ENCODE data around the gene DPPA4. TPM values are rescaled to one million over a fixed set of nuclear protein-coding genes. Genes with fewer than 3 reads are reported as not detected.
"Not testable (repeated sequence)": the region's sequence is repeated elsewhere in the genome, so short reads cannot be mapped to it uniquely, and the experiment has no call there.

Gene DPPA4, protein sequence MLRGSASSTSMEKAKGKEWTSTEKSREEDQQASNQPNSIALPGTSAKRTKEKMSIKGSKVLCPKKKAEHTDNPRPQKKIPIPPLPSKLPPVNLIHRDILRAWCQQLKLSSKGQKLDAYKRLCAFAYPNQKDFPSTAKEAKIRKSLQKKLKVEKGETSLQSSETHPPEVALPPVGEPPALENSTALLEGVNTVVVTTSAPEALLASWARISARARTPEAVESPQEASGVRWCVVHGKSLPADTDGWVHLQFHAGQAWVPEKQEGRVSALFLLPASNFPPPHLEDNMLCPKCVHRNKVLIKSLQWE
- not detected for total RNA-seq

DNA sequence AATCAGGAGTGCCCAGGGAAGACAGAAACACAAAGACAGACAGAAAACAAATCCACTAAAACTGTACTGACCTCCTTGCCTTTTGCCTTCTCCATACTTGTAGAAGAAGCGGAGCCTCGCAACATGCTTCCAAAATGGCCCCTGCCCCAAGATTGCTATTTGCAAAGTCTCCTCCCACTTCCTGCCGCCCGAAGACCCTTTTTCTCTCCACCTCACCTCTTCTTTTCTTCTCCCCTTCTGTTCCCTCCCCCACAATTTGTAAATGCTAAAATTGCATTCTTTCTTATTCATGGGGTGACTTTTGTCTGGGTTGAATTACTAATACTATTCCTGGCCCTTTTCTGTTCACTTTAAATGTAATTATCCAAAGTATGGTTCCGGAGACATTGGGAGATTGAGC, at the start of gene DPPA4:
Gene DPPA4, minus strand, starts transcription at position 154 of the 400 bp plus-strand sequence. Its CDS starts 29 bp downstream, at position 125.
- CTCF ChIA-PET, result no interaction called here

DNA sequence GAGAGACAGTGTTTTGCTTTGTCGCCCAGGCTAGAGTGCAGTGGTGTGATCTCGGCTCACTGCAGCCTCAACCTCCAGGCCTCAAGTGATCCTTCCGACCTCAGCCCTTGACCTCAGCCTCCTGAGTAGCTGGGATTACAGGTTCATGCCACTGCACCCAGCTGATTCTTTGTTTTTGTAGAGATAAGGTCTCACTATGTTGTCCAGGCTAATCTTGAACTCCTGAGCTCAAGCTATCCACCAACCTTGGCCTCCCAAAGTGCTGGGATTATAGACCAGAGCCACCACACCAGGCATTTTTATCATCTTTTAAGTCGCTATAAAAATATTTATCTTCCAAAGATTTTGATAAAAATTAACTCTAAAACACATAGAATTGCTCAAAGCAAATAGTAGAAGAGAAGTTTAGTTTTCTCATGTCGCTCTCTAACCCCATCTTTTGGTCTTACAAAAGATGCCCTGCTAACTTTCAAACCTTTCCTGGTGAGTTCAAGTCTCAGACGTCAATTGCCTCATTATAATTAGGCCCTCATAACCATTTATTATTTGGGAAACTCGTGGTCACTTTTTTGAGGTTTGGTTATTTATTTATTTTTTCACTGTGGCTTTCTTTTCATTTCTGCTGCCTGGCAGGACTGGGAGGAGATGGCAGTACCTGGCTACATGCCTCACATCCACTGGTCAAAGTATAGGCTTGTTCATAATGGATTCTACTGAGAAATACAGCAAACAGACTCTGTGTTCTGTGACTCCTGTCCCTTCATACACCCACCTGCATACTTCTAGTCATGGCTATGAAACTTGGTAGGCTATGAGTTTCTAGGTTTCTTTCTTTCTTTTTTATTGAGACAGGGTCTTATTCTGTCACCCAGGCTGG, 48.3 kb upstream of the DPPA4 start:
- ChIA-PET CTCF (no interaction called here), POLR2A (no interaction called here)
- DNase-seq, result no peak
- H3K27me3 Mint-ChIP-seq, result no peaks in the 10 kb centered on the region
- no peaks in the 10 kb centered on the region for H3K36me3 Mint-ChIP-seq (ENCODE audit: low read depth)
- H3K4me3 Mint-ChIP-seq, result no peak overlapping the region
- H3K27ac Mint-ChIP-seq, result no peak overlapping the region
- no peaks in the 10 kb centered on the region for H3K9me3 Mint-ChIP-seq
- H3K4me1 Mint-ChIP-seq, result no peaks in the 10 kb centered on the region

More for the DNA sequence above, at the start of gene DPPA4:
- DNase-seq, result no peak
- Mint-ChIP-seq H3K4me1 (peaks cover 3% of the 10 kb centered on the region), H3K27me3 (peaks cover 18% of the 10 kb centered on the region), H3K36me3 (ENCODE audit: low read depth) (no peaks in the 10 kb centered on the region), H3K4me3 (peak within 1 kb of the TSS; percentile 14), H3K27ac (no peak within 1 kb of the TSS), H3K9me3 (no peaks in the 10 kb centered on the region)
- POLR2A ChIA-PET, result no interaction called here

DNA sequence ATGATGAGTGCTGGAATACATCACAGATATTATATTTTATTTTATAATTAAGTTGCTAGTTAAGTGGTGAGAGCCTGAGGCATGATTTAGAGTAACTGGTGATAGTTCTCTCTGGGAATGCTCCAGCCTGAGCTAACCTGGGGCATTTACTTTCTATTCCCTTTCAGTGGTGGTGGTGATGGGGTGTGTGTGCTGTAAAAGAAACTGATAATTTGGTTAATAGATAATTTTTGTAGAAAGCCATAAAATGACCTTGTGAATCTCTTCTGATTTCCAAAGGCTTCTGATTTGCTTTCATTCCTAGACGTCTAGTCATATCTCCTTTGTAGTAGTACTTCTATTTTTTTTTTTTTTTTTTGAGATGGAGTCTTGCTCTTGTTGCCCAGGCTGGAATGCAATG, 46.8 kb upstream of the DPPA4 start:
- no peak for DNase-seq
- H3K4me3 Mint-ChIP-seq, result no peak overlapping the region
- H3K36me3 Mint-ChIP-seq (ENCODE audit: low read depth), result no peaks in the 10 kb centered on the region
- H3K9me3 Mint-ChIP-seq, result no peaks in the 10 kb centered on the region
- H3K27me3 Mint-ChIP-seq, result no peaks in the 10 kb centered on the region
- ChIA-PET CTCF (no interaction called here), POLR2A (no interaction called here)
- no peaks in the 10 kb centered on the region for H3K4me1 Mint-ChIP-seq
- no peak overlapping the region for H3K27ac Mint-ChIP-seq

DNA sequence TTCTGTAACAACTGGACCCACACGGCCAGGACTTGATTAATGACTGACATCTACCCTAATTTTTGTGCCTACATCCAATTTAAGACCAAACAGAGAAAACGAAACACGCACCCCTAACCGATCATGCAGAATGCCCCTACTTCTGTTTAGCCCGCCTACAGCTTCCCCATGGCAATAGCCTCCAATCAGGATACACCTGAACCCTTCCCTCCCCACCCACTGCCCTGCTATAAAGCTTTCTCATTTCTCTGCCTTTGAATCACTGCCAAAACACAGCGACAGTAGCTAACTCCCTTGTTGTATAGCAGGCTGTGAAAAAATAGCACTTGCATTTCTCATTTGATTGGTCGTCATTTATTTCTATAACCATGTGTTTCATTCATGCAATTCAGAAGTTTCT, 45.2 kb upstream of the DPPA4 start:
- H3K4me1 Mint-ChIP-seq, result no peaks in the 10 kb centered on the region
- no peak overlapping the region for H3K4me3 Mint-ChIP-seq
- H3K27ac Mint-ChIP-seq, result no peak overlapping the region
- H3K27me3 Mint-ChIP-seq, result no peaks in the 10 kb centered on the region
- no peaks in the 10 kb centered on the region for H3K36me3 Mint-ChIP-seq (ENCODE audit: low read depth)
- CTCF ChIA-PET, result no interaction called here
- POLR2A ChIA-PET, result no interaction called here
- H3K9me3 Mint-ChIP-seq, result no peaks in the 10 kb centered on the region
- DNase-seq, result no peak

DNA sequence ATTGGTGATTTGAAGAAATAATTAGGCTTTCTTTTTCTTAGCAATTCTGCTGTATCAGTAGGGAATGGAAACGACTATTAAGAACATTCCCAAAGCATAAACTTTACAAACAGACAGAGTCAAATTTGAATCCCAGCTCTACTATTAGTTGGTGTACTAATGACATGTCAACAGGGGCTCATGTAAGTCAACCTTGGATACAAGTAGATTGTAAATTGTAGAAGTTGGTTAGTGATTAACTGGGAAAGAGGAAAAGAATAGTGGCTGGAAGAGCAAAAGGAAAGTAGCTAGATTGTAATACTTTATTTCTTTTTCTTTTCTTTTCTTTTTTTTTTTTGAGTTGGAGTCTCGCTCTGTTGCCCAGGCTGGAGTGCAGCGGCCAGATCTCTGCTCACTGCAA, 38.6 kb upstream of the DPPA4 start:
- DNase-seq, result no peak
- CTCF ChIA-PET, result no interaction called here
- H3K4me3 Mint-ChIP-seq, result no peak overlapping the region

DNA sequence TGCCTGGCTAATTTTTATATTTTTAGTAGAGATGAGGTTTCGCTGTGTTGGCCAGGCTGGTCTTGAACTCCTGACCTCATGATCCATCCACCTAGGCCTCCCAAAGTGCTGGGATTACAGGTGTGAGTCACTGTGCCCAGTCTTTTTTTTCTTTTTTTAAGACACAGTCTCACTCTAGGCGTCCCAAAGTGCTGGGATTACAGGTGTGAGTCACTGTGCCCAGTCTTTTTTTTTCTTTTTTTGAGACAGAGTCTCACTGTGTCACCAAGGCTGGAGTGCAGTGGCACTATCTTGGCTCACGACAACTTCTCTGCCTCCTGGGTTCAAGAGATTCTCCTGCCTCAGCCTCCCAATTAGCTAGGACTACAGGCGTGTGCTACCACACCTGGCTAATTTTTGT, 37.1 kb upstream of the DPPA4 start:
- H3K4me3 Mint-ChIP-seq; DNase-seq; H3K27ac Mint-ChIP-seq; H3K27me3 Mint-ChIP-seq; H3K4me1 Mint-ChIP-seq; POLR2A ChIA-PET; H3K9me3 Mint-ChIP-seq; CTCF ChIA-PET; H3K36me3 Mint-ChIP-seq (ENCODE audit: low read depth): not testable (repeated sequence)

More for the DNA sequence above, 38.6 kb upstream of the DPPA4 start:
- Mint-ChIP-seq H3K27ac (no peak overlapping the region), H3K36me3 (ENCODE audit: low read depth) (no peaks in the 10 kb centered on the region), H3K4me1 (no peaks in the 10 kb centered on the region), H3K27me3 (no peaks in the 10 kb centered on the region), H3K9me3 (peaks cover 3% of the 10 kb centered on the region)
- POLR2A ChIA-PET, result no interaction called here

DNA sequence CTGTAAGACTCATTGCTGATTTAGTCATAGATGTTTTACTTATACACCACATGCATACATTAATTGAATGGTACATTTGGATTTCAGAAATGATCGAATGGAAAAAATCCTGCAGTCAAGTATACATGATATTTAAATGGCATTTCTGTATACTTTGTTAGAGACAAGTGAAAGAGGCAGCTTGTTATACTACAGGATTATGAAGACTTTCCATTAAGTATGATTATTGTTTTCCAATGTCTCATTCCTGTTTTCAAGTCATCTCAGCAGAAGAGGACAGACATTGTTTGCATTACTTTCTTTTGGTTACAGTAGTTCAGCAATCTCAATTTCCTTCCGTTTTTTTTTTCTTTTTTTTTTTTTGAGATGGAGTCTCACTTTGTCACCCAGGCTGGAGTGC, 36.6 kb upstream of the DPPA4 start:
- H3K27ac Mint-ChIP-seq, result no peak overlapping the region
- H3K4me1 Mint-ChIP-seq, result no peaks in the 10 kb centered on the region
- ChIA-PET CTCF (no interaction called here), POLR2A (no interaction called here)
- H3K9me3 Mint-ChIP-seq, result peaks cover 3% of the 10 kb centered on the region
- DNase-seq, result no peak
- H3K27me3 Mint-ChIP-seq, result no peaks in the 10 kb centered on the region
- no peak overlapping the region for H3K4me3 Mint-ChIP-seq
- no peaks in the 10 kb centered on the region for H3K36me3 Mint-ChIP-seq (ENCODE audit: low read depth)

DNA sequence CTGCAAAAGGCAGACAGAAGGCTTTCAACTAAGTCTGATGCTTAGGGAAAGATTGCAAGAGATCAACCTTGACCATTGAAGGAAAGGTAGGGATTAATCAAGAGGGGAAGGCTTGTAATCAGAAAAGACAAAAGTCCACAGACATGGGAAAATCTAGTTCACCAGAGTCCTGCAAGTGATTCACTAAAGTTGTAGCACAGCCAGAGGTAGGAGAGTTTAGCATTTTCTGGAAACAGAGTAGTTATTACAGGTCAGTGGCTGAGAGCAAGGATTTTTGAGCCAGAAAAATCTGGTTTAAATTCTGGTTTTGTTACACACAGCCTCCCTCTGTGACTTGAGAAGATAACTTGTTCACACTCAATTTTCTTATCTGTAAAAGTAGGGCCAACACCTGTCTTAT, 35.3 kb upstream of the DPPA4 start:
- Mint-ChIP-seq H3K9me3 (peaks cover 3% of the 10 kb centered on the region), H3K36me3 (ENCODE audit: low read depth) (no peaks in the 10 kb centered on the region), H3K4me3 (no peak overlapping the region), H3K27ac (no peak overlapping the region), H3K27me3 (no peaks in the 10 kb centered on the region), H3K4me1 (no peaks in the 10 kb centered on the region)
- POLR2A ChIA-PET, result no interaction called here
- CTCF ChIA-PET, result no interaction called here
- DNase-seq, result no peak

DNA sequence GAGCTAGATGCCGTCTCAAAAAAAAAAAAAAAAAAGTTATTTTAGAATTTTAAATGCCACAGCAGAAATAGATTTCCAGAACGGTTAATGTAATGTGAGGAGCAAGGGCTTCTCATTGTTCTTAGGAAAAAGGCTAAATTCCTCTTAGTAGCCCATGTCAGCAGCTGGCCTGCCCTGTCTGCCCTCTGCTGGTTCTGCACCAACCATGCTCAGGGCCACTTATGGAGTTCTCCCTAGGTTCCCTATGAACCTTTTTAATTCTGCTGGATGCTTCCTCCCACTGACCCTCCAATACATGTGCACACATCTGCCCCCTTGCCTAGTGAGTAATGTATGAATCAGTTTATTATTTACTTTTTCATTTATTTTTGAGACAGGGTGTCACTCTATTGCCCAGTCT, 32.2 kb upstream of the DPPA4 start:
- no peak for DNase-seq
- Mint-ChIP-seq H3K4me1 (no peaks in the 10 kb centered on the region), H3K27me3 (no peaks in the 10 kb centered on the region), H3K9me3 (no peaks in the 10 kb centered on the region), H3K27ac (no peak overlapping the region), H3K4me3 (no peak overlapping the region), H3K36me3 (ENCODE audit: low read depth) (no peaks in the 10 kb centered on the region)
- ChIA-PET CTCF (no interaction called here), POLR2A (no interaction called here)

DNA sequence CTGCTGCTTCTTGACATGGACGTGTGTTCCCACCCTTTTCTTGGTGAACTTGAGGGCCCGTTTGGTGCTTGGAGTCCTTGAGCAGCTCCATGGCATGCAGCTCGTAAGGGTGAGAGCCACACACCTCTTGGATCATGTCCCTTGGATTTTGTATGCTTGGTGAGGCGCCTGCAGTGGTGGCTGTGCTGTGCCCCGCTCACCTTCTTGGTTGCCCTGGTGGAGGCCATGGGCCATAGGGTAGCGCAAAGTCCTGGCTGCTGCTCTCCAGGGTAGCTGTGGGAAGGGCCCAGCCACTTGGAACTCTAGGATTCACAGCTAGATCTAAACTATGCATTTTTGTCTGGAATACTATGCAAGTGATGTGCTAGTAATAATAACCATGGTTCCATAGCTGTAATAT, 26.7 kb upstream of the DPPA4 start:
- no peaks in the 10 kb centered on the region for H3K9me3 Mint-ChIP-seq
- DNase-seq, result no peak
- no peak overlapping the region for H3K27ac Mint-ChIP-seq
- no peaks in the 10 kb centered on the region for H3K4me1 Mint-ChIP-seq
- CTCF ChIA-PET, result no interaction called here
- H3K4me3 Mint-ChIP-seq, result no peak overlapping the region
- no peaks in the 10 kb centered on the region for H3K27me3 Mint-ChIP-seq
- POLR2A ChIA-PET, result no interaction called here
- H3K36me3 Mint-ChIP-seq (ENCODE audit: low read depth), result no peaks in the 10 kb centered on the region

DNA sequence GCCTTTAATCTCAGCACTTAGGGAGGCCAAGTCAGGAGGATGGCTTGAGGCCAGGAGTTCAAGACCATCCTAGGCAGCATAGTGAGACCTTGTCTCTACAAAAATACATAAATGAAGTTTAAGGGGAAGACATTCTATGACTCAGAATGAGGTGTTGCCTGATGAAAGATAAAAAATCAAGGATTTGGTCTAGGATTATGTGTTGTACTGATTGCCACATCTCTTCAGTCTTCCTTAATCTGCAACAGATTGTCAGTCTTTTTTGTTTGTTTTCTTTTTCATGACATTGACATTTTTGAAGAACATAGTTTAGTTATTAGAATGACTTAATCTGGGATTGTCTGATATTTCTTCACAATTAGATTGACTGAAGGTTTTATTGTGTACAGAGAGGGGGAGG, 26.3 kb upstream of the DPPA4 start:
- no peak overlapping the region for H3K4me3 Mint-ChIP-seq

DNA sequence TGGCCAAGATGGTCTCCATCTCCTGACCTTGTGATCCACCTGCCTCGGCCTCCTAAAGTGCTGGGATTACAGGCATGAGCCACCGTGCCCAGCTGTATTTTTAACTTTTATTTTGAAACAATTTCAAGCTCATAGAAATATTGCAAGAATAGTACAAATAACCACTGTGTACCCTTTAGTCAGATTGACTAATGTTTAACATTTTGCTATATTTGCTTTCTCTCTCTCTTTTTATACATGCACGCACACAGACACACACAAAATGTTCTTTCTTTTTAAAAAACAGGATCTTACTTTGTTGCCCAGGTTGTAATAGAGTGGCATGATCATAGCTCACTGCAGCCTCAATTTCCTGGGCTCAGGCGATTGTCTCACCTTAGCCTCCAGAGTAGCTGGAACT, 25.5 kb upstream of the DPPA4 start:
- CTCF ChIA-PET, result no interaction called here
- no peak overlapping the region for H3K27ac Mint-ChIP-seq
- H3K4me1 Mint-ChIP-seq, result no peaks in the 10 kb centered on the region
- no peaks in the 10 kb centered on the region for H3K36me3 Mint-ChIP-seq (ENCODE audit: low read depth)
- no peaks in the 10 kb centered on the region for H3K27me3 Mint-ChIP-seq
- H3K4me3 Mint-ChIP-seq, result no peak overlapping the region
- no peak for DNase-seq
- H3K9me3 Mint-ChIP-seq, result no peaks in the 10 kb centered on the region
- POLR2A ChIA-PET, result no interaction called here

More for the DNA sequence above, 26.3 kb upstream of the DPPA4 start:
- Mint-ChIP-seq H3K9me3 (no peaks in the 10 kb centered on the region), H3K4me1 (no peaks in the 10 kb centered on the region), H3K27ac (no peak overlapping the region), H3K27me3 (no peaks in the 10 kb centered on the region), H3K36me3 (ENCODE audit: low read depth) (no peaks in the 10 kb centered on the region)
- CTCF ChIA-PET, result no interaction called here
- no peak for DNase-seq
- POLR2A ChIA-PET, result no interaction called here

DNA sequence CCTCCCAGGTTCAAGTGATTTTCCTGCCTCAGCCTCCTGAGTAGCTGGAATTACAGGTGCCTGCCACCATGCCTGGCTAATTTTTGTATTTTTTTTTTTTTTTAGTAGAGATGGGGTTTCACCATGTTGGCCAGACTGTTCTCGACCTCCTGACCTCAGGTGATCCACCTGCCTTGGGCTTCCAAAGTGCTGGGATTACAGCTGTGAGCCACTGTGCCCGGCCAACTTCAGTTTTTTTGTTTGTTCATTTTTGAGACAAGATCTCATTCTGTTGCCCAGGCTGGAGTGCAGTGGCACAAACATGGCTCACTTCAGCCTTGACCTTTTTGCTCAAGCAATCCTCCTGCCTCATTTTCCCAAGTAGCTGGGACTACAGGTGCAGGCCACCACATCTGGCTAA, 21.5 kb upstream of the DPPA4 start:
- H3K4me3 Mint-ChIP-seq; H3K9me3 Mint-ChIP-seq; H3K27me3 Mint-ChIP-seq; POLR2A ChIA-PET; H3K27ac Mint-ChIP-seq; H3K4me1 Mint-ChIP-seq; H3K36me3 Mint-ChIP-seq (ENCODE audit: low read depth); DNase-seq: not testable (repeated sequence)
- CTCF ChIA-PET, result interaction anchor here (0.7 kb wide), 1 partner anchor 146 kb away, joined by 3 read pairs; no protein-coding TSS in a partner anchor

All from activated CD4-positive, alpha-beta memory T cell treated with anti-CD3 and anti-CD28 coated beads, Interleukin-2, amount 10 ng/mL, durations not matched to agents 7 days and 5 days (primary cell).